Stimulated activated CD4-positive, alpha-beta T cell treated with anti-CD3 and anti-CD28 coated beads, Interleukin-12 subunit alpha, Interleukin-12 subunit beta, amount 100 ng/mL, for 24 hours (primary cell): ENCODE results near the gene TNNT2.

Experiments used
- DNase-seq, 2 experiments: peaks; one replicate each; pipeline ENCODE4 v3.0.0-alpha.2; 2020; ENCODE audit warnings: low read depth in 2 of 2

TNNT2 gene

GRCh38 chr1:201316556-201316955 is 60.9 kb downstream of the TNNT2 start:
- DNase-seq: no peak

- no peak for DNase-seq
Measured at GRCh38 chr1:201313086-201313485, 64.4 kb downstream of the TNNT2 start.

GRCh38 chr1:201312298-201312697 is 65.2 kb downstream of the TNNT2 start:
- no peak for DNase-seq

GRCh38 chr1:201311356-201312011 is 66.0 kb downstream of the TNNT2 start:
- DNase-seq: no peak

- no peak for DNase-seq
Measured at GRCh38 chr1:201310986-201311355, 66.5 kb downstream of the TNNT2 start.

GRCh38 chr1:201310251-201310985 is 67.1 kb downstream of the TNNT2 start:
- DNase-seq: no peak

GRCh38 chr1:201309416-201309815 is 68.1 kb downstream of the TNNT2 start:
- DNase-seq: no peak
